ENCODE results near the gene USP17L20. TPM values are rescaled to one million over a fixed set of nuclear protein-coding genes. Genes with fewer than 3 reads are reported as not detected.
"Not testable (repeated sequence)": the region's sequence is repeated elsewhere in the genome, so short reads cannot be mapped to it uniquely, and the experiment has no call there.

Gene USP17L20
- polyA plus RNA-seq (ENCODE audit: insufficient read length in 3 of 3): not detected

GRCh38 chr4:9257824-9258223 is at the start of gene USP17L20:
Gene USP17L20 (plus strand): TSS chr4:9258124. CDS start chr4:9258124, 0 bp downstream.
- DNase-seq (ENCODE audit: low read depth in 3 of 3, low spot score in 2 of 3): not testable (repeated sequence)

- DNase-seq (ENCODE audit: low read depth in 3 of 3, low spot score in 2 of 3): not testable (repeated sequence)
Measured at GRCh38 chr4:9210357-9210756, 47.6 kb upstream of the USP17L20 start, which contains the start of gene USP17L10. Gene USP17L10 (plus strand): TSS chr4:9210657. CDS start chr4:9210657, 0 bp downstream.

- DNase-seq (ENCODE audit: low read depth in 3 of 3, low spot score in 2 of 3): not testable (repeated sequence)
Measured at GRCh38 chr4:9214701-9215100, 43.2 kb upstream of the USP17L20 start.

GRCh38 chr4:9215105-9215504 is 42.8 kb upstream of the USP17L20 start, which contains the start of gene USP17L11:
Gene USP17L11 (plus strand): TSS chr4:9215405. CDS start chr4:9215405, 0 bp downstream.
- not testable (repeated sequence) for DNase-seq (ENCODE audit: low read depth in 3 of 3, low spot score in 2 of 3)

DNA sequence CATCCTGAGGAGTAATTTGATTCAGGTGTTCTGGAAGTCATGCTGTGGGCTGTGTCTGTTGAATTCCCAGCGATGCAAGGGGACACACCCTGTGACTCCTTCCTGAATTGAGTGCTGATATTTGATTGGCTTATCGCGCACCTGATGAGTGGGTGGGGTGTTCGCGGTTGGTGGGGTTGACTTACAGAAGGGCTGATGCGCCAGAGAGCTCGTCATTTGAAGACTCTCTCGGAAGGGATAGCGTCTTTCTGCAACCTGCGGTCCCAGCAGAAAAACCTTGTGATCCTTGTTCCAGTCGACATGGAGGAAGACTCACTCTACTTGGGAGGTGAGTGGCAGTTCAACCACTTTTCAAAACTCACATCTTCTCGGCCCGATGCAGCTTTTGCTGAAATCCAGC is 38.1 kb upstream of the USP17L20 start, which contains the start of gene USP17L12:
USP17L12 (plus strand) TSS at position 301 of the 400 bp plus-strand sequence; CDS start at position 301, 0 bp downstream.
- DNase-seq (ENCODE audit: low read depth in 3 of 3, low spot score in 2 of 3): not testable (repeated sequence)

GRCh38 chr4:9224596-9224995 is 33.3 kb upstream of the USP17L20 start, which contains the start of gene USP17L13:
Gene USP17L13 (plus strand): TSS chr4:9224896. CDS start chr4:9224896, 0 bp downstream.
- DNase-seq (ENCODE audit: low read depth in 3 of 3, low spot score in 2 of 3): not testable (repeated sequence)

DNA sequence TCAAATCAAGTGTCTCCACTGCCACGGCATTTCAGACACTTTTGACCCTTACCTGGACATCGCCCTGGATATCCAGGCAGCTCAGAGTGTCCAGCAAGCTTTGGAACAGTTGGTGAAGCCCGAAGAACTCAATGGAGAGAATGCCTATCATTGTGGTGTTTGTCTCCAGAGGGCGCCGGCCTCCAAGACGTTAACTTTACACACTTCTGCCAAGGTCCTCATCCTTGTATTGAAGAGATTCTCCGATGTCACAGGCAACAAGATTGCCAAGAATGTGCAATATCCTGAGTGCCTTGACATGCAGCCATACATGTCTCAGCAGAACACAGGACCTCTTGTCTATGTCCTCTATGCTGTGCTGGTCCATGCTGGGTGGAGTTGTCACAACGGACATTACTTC is 27.7 kb upstream of the USP17L20 start:
- not testable (repeated sequence) for DNase-seq (ENCODE audit: low read depth in 3 of 3, low spot score in 2 of 3)

GRCh38 chr4:9234085-9234484 is 23.8 kb upstream of the USP17L20 start, which contains the start of gene USP17L15:
Gene USP17L15 (plus strand): TSS chr4:9234385. CDS start chr4:9234385, 0 bp downstream.
- not testable (repeated sequence) for DNase-seq (ENCODE audit: low read depth in 3 of 3, low spot score in 2 of 3)

- not testable (repeated sequence) for DNase-seq (ENCODE audit: low read depth in 3 of 3, low spot score in 2 of 3)
Measured at GRCh38 chr4:9238461-9238860, 19.5 kb upstream of the USP17L20 start.

DNA sequence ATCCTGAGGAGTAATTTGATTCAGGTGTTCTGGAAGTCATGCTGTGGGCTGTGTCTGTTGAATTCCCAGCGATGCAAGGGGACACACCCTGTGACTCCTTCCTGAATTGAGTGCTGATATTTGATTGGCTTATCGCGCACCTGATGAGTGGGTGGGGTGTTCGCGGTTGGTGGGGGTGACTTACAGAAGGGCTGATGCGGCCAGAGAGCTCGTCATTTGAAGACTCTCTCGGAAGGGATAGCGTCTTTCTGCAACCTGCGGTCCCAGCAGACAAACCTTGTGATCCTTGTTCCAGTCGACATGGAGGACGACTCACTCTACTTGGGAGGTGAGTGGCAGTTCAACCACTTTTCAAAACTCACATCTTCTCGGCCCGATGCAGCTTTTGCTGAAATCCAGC is 14.3 kb upstream of the USP17L20 start, which contains the start of gene USP17L17:
USP17L17 (plus strand) TSS at position 301 of the 400 bp plus-strand sequence; CDS start at position 301, 0 bp downstream.
- DNase-seq (ENCODE audit: low read depth in 3 of 3, low spot score in 2 of 3): not testable (repeated sequence)

- not testable (repeated sequence) for DNase-seq (ENCODE audit: low read depth in 3 of 3, low spot score in 2 of 3)
Measured at GRCh38 chr4:9247953-9248680, 9.8 kb upstream of the USP17L20 start, which contains the start of gene USP17L18. Gene USP17L18 (plus strand): TSS chr4:9248630. CDS start chr4:9248630, 0 bp downstream.

GRCh38 chr4:9253078-9253477 is 4.8 kb upstream of the USP17L20 start, which contains the start of gene USP17L19:
Gene USP17L19 (plus strand): TSS chr4:9253378. CDS start chr4:9253378, 0 bp downstream.
- DNase-seq (ENCODE audit: low read depth in 3 of 3, low spot score in 2 of 3): not testable (repeated sequence)

DNA sequence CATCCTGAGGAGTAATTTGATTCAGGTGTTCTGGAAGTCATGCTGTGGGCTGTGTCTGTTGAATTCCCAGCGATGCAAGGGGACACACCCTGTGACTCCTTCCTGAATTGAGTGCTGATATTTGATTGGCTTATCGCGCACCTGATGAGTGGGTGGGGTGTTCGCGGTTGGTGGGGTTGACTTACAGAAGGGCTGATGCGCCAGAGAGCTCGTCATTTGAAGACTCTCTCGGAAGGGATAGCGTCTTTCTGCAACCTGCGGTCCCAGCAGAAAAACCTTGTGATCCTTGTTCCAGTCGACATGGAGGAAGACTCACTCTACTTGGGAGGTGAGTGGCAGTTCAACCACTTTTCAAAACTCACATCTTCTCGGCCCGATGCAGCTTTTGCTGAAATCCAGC is 4.6 kb downstream of the USP17L20 start, which contains the start of gene USP17L21:
USP17L21 (plus strand) TSS at position 301 of the 400 bp plus-strand sequence; CDS start at position 301, 0 bp downstream.
- not testable (repeated sequence) for DNase-seq (ENCODE audit: low read depth in 3 of 3, low spot score in 2 of 3)

DNA sequence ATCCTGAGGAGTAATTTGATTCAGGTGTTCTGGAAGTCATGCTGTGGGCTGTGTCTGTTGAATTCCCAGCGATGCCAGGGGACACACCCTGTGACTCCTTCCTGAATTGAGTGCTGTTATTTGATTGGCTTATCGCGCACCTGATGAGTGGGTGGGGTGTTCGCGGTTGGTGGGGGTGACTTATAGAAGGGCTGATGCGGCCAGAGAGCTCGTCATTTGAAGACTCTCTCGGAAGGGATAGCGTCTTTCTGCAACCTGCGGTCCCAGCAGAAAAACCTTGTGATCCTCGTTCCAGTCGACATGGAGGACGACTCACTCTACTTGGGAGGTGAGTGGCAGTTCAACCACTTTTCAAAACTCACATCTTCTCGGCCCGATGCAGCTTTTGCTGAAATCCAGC is 9.4 kb downstream of the USP17L20 start, which contains the start of gene USP17L22:
USP17L22 (plus strand) TSS at position 301 of the 400 bp plus-strand sequence; CDS start at position 301, 0 bp downstream.
- not testable (repeated sequence) for DNase-seq (ENCODE audit: low read depth in 3 of 3, low spot score in 2 of 3)

DNA sequence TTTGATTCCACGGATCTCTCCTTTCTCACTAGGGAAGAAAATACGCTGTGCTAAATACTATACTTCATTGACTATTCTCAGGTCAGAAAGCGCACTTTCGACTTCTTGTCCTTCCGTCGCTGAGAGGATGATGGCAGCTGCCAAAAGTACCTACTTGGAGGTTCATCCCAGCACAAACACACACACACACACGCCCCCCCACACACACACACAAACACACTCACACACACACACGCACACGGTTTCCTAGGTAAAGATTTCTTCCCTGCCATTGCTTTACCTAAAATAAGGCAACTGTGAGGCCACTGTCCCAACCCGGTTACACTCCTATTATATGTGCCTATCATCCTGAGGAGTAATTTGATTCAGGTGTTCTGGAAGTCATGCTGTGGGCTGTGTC is 13.8 kb downstream of the USP17L20 start:
- not testable (repeated sequence) for DNase-seq (ENCODE audit: low read depth in 3 of 3, low spot score in 2 of 3)

Other genes starting within 250 kb of the USP17L20 start
- not detected for gene FAM90A26, start 87.7 kb upstream of the USP17L20 start, polyA plus RNA-seq (ENCODE audit: insufficient read length in 3 of 3)
- gene USP17L10, start 47.5 kb upstream of the USP17L20 start, polyA plus RNA-seq (ENCODE audit: insufficient read length in 3 of 3): not detected
- gene USP17L11, start 42.7 kb upstream of the USP17L20 start, polyA plus RNA-seq (ENCODE audit: insufficient read length in 3 of 3): not detected
- gene USP17L12, start 38.0 kb upstream of the USP17L20 start, polyA plus RNA-seq (ENCODE audit: insufficient read length in 3 of 3): not detected
- not detected for gene USP17L13, start 33.2 kb upstream of the USP17L20 start, polyA plus RNA-seq (ENCODE audit: insufficient read length in 3 of 3)
- not detected for gene USP17L15, start 23.7 kb upstream of the USP17L20 start, polyA plus RNA-seq (ENCODE audit: insufficient read length in 3 of 3)
- gene USP17L17, start 14.2 kb upstream of the USP17L20 start, polyA plus RNA-seq (ENCODE audit: insufficient read length in 3 of 3): not detected
- not detected for gene USP17L18, start 9.5 kb upstream of the USP17L20 start, polyA plus RNA-seq (ENCODE audit: insufficient read length in 3 of 3)
- not detected for gene USP17L19, start 4.7 kb upstream of the USP17L20 start, polyA plus RNA-seq (ENCODE audit: insufficient read length in 3 of 3)
- not detected for gene USP17L21, start 4.7 kb downstream of the USP17L20 start, polyA plus RNA-seq (ENCODE audit: insufficient read length in 3 of 3)
- gene USP17L22, start 9.5 kb downstream of the USP17L20 start, polyA plus RNA-seq (ENCODE audit: insufficient read length in 3 of 3): not detected
- not detected for gene USP17L24, start 67.0 kb downstream of the USP17L20 start, polyA plus RNA-seq (ENCODE audit: insufficient read length in 3 of 3)
- gene USP17L25, start 71.8 kb downstream of the USP17L20 start, polyA plus RNA-seq (ENCODE audit: insufficient read length in 3 of 3): not detected
- gene USP17L26, start 76.5 kb downstream of the USP17L20 start, polyA plus RNA-seq (ENCODE audit: insufficient read length in 3 of 3): not detected
- not detected for gene USP17L5, start 81.3 kb downstream of the USP17L20 start, polyA plus RNA-seq (ENCODE audit: insufficient read length in 3 of 3)
- not detected for gene USP17L27, start 86.0 kb downstream of the USP17L20 start, polyA plus RNA-seq (ENCODE audit: insufficient read length in 3 of 3)
- not detected for gene USP17L28, start 90.8 kb downstream of the USP17L20 start, polyA plus RNA-seq (ENCODE audit: insufficient read length in 3 of 3)
- not detected for gene USP17L29, start 95.5 kb downstream of the USP17L20 start, polyA plus RNA-seq (ENCODE audit: insufficient read length in 3 of 3)
- gene USP17L30, start 105.0 kb downstream of the USP17L20 start, polyA plus RNA-seq (ENCODE audit: insufficient read length in 3 of 3): not detected
- gene DEFB131A, start 186.3 kb downstream of the USP17L20 start, polyA plus RNA-seq (ENCODE audit: insufficient read length in 3 of 3): not detected

Data from right renal cortex interstitium (tissue), 3 donors.